Lower lobe of right lung (tissue), 2 donors: Measurements from ENCODE around the gene CEACAM16. TPM values are rescaled to one million over a fixed set of nuclear protein-coding genes. Genes with fewer than 3 reads are reported as not detected.
"Not testable (repeated sequence)": the region's sequence is repeated elsewhere in the genome, so short reads cannot be mapped to it uniquely, and the experiment has no call there.

Source experiments
- ATAC-seq, 2 donors: fragments of 200-7000 bp; cut with Tn5 transposase; one replicate each; pipeline ENCODE4 v1.9.1; 2020 to 2022; ENCODE audit warnings: mild to moderate bottlenecking in 2 of 2, moderate library complexity in 2 of 2
- DNase-seq: peaks from one replicate; pipeline ENCODE4 v3.0.0-alpha.2; 2020
- H3K27ac ChIP-seq: fragments of 200-600 bp; one replicate; pipeline ENCODE4 v1.8.0; 2022
- H3K27me3 ChIP-seq: fragments of 200-600 bp; one replicate; pipeline ENCODE4 v1.8.0; 2022; ENCODE audit warnings: low read depth
- H3K36me3 ChIP-seq: fragments of 200-600 bp; one replicate; pipeline ENCODE4 v1.8.0; 2022; ENCODE audit warnings: mild to moderate bottlenecking
- H3K4me1 ChIP-seq: fragments of 200-600 bp; one replicate; pipeline ENCODE4 v1.8.0; 2022
- H3K4me3 ChIP-seq: fragments of 200-600 bp; one replicate; pipeline ENCODE4 v1.8.0; 2022; ENCODE audit warnings: mild to moderate bottlenecking
- H3K9me3 ChIP-seq: fragments of 200-600 bp; one replicate; pipeline ENCODE4 v1.8.0; 2022
- intact Hi-C: fragments of 100-400 bp; cut with DNase I; formaldehyde crosslinking; loops from one replicate; pipeline ENCODE4 v1.11.0; 2022
- total RNA-seq: library from RNA; stranded (reverse); fragmentation: NEBNext Ultra II Directional; extraction: Animal tissue kit (Norgen Biotek cat#: 25700); gene quantifications from one replicate; pipeline ENCODE4 v1.2.1, GENCODE V29; 2021
- TF ChIP-seq, protein P1 (sequence below): fragments of 200-600 bp; IDR thresholded peaks from one replicate; pipeline ENCODE4 v1.8.0; 2022; ENCODE audit warnings: antibody characterized with exemption, mild to moderate bottlenecking
- donor health status: DM: no; HTN: yes; CAD: no; lungs with severe emphysema.

CEACAM16 gene
- total RNA-seq, 1 donor from 2014 or later: not detected

DNA sequence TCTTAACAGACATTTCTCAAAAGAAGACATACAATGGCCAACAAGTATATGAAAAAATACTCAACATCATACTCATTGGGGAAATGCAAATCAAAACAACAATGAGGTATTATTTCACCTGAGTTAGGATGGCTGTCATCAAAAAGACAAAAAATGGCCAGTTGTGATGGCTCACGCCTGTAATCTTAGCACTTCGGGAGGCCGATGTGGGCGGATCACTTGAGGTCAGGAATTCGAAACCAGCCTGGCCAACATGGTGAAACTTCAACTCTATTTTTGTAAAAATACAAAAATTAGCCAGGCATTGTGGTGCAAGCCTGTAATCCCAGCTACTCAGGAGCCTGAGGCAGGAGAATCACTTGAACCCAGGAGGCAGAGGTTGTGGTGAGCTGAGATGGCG, 22.0 kb downstream of the CEACAM16 start:
- intact Hi-C loops: loop anchor here (5.0 kb wide), 1 partner anchor 51 kb away; no protein-coding TSS in a partner anchor
- ATAC-seq (no peak), DNase-seq (no peak)
- TF ChIP-seq, protein P1, sequence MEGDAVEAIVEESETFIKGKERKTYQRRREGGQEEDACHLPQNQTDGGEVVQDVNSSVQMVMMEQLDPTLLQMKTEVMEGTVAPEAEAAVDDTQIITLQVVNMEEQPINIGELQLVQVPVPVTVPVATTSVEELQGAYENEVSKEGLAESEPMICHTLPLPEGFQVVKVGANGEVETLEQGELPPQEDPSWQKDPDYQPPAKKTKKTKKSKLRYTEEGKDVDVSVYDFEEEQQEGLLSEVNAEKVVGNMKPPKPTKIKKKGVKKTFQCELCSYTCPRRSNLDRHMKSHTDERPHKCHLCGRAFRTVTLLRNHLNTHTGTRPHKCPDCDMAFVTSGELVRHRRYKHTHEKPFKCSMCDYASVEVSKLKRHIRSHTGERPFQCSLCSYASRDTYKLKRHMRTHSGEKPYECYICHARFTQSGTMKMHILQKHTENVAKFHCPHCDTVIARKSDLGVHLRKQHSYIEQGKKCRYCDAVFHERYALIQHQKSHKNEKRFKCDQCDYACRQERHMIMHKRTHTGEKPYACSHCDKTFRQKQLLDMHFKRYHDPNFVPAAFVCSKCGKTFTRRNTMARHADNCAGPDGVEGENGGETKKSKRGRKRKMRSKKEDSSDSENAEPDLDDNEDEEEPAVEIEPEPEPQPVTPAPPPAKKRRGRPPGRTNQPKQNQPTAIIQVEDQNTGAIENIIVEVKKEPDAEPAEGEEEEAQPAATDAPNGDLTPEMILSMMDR: no peak
- H3K27me3 ChIP-seq: no peaks in the 10 kb centered on the region
- H3K27ac ChIP-seq: no peak overlapping the region
- peaks cover 84% of the 10 kb centered on the region for H3K4me1 ChIP-seq
- no peaks in the 10 kb centered on the region for H3K9me3 ChIP-seq
- H3K4me3 ChIP-seq: no peak overlapping the region
- H3K36me3 ChIP-seq: no peaks in the 10 kb centered on the region

DNA sequence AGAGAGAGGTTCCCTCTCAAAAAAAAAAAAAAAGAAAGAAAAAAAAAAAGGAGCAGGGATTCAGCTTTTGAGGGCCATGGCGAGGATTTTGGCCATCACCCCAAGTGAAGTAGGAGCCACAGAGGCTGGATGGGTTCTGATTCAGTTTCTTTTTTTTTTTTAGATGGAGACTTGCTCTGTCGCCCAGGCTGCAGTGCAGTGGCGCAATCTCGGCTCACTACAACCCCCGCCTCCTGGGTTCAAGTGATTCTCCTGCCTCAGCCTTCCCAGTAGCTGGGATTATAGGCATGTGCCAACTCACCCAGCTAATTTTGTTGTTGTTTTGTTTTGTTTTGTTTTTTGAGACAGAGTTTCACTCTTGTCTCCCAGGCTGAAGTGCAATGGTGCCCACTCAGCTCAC, 22.4 kb downstream of the CEACAM16 start:
- H3K4me1 ChIP-seq: peaks cover 85% of the 10 kb centered on the region

DNA sequence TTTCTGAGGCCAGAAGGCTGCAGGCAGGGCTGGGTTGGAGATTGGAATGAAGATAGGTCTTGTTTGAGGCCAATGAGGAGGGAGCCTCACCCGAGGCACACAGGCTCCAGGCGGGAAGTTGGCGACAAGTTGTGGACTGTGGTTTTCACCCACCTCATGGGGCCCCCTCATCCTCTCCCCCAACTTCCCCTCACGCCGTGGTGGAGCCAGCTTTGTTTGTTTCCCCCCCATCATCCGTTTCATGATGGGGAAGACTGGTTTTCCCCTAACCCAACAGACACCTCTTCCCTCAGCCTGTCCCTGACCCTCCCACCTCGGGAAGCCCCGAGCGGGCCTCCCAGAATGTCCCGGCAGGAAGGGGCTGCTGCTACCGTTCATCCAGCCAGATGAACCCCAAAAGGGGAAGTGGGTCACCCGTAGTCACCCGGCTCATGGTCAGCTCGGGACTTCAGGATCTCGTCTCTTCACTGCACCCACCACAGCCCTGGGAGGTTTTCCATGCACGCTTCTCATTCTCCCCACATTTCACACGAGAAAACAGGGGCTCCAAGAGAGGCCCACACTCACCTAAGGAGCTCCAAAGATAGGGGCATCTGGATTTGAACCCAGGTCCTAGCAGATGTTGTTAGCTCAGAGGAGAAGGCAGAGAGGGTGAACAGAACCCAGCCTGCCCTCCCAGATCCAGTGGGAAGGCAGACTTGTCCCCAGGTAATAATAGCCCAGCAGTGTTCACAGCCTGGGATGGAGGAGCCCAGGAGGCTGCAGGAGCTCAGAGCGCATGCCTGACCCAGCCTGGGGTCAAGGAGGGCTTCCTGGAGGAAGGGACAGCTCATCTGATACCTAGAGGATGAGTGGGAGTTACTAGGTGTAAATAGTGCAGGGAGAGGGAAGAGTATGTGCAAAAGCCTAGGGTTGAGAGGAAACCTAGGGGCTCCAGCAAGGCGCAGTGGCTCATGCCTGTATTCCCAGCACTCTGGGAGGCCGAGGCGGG, 23.5 kb downstream of the CEACAM16 start:
- no peak overlapping the region for H3K4me3 ChIP-seq
- H3K27ac ChIP-seq: peak overlapping the region; percentile 32
- DNase-seq: no peak
- no peak for ATAC-seq
- no peaks in the 10 kb centered on the region for H3K9me3 ChIP-seq
- TF ChIP-seq, protein P1: no peak
- H3K4me1 ChIP-seq: peaks cover 86% of the 10 kb centered on the region
- H3K36me3 ChIP-seq: no peaks in the 10 kb centered on the region
- no peaks in the 10 kb centered on the region for H3K27me3 ChIP-seq
- intact Hi-C loops: loop anchor here (5.0 kb wide), 1 partner anchor 50 kb away; no protein-coding TSS in a partner anchor

More for the DNA sequence above, 22.4 kb downstream of the CEACAM16 start:
- intact Hi-C loops: loop anchor here (5.0 kb wide), 1 partner anchor 51 kb away; no protein-coding TSS in a partner anchor
- DNase-seq, ATAC-seq, H3K27ac ChIP-seq, H3K36me3 ChIP-seq, H3K4me3 ChIP-seq, H3K9me3 ChIP-seq, H3K27me3 ChIP-seq: not testable (repeated sequence)

DNA sequence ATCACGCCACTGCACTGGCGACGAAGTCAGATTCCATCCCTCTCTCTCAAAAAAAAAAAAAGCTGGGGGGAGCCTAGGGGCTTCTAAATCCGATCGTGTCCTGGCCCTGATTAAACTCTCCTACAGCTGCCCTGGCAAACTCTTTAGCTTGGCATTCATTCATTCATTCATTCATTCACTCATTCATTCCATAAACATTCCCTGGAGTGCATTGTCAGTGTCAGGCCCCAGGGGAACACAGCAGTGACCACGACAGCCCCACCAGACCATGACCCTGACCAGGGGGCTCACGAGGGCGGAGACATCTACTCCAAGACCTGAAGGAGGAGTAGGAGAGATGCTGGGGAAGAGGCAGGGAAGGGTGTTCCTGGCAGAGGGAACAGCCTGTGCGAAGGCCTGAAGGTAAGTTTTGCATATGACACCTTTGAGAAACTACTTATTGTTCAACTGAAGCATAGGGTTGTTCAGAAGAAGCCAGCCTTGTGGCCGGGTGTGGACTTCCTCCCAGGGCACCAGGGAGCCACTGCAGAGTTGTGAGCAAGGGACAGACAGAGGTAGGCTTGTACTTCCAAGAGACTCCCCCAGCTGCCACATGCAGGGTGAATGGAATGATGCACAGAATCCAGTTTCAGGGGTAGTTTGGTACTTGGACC, 24.5 kb downstream of the CEACAM16 start:
- DNase-seq (no peak), ATAC-seq (peak; percentile 16 to 20)
- Histone ChIP-seq H3K4me3 (peak overlapping the region; percentile 4), H3K9me3 (no peaks in the 10 kb centered on the region), H3K27me3 (no peaks in the 10 kb centered on the region), H3K27ac (peak overlapping the region; percentile 56), H3K36me3 (no peaks in the 10 kb centered on the region), H3K4me1 (peaks cover 76% of the 10 kb centered on the region)
- TF ChIP-seq, protein P1: no peak
- intact Hi-C loops: loop anchor here (5.0 kb wide), 1 partner anchor 49 kb away; no protein-coding TSS in a partner anchor

DNA sequence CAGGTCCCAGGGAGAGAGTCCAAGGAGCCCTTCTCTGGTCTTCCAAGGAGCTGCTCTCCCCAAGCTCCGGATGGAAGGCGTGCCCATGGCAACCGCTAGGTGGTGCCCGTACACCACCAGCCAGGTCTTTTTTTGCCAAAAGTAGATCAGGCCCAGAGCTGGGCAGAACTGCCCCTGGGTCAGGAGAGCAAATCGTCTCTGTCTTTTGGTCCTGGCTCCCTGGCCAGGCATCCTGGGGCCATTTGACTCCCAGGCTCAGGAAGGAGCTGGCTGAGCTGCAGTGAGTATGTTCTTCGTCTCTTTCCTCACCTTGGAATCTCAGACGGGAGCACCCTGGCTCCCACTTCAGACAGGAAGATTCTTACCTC, 25.0 kb downstream of the CEACAM16 start:
- Histone ChIP-seq H3K27me3 (no peaks in the 10 kb centered on the region), H3K4me3 (peak overlapping the region; percentile 4), H3K36me3 (no peaks in the 10 kb centered on the region), H3K27ac (peak overlapping the region; percentile 56), H3K4me1 (peaks cover 71% of the 10 kb centered on the region), H3K9me3 (no peaks in the 10 kb centered on the region)
- TF ChIP-seq, protein P1: peak; percentile 100
- DNase-seq (peak; percentile 84), ATAC-seq (peak; percentile 90 to 92)
- intact Hi-C loops: loop anchor here (5.0 kb wide), 1 partner anchor 48 kb away; no protein-coding TSS in a partner anchor
